Stimulated activated CD4-positive, alpha-beta T cell treated with anti-CD3 and anti-CD28 coated beads, Interleukin-1b, Interleukin-23, amount 100 ng/mL, for 24 hours (primary cell): ENCODE results near the gene FRMD4A.
"Not testable (repeated sequence)": the region's sequence is repeated elsewhere in the genome, so short reads cannot be mapped to it uniquely, and the experiment has no call there.

Experiments used
- DNase-seq, 4 experiments: peaks; one replicate each; pipeline ENCODE4 v3.0.0-alpha.2; 2020; ENCODE audit warnings: low read depth in 4 of 4, low spot score in 1 of 4

FRMD4A gene

DNA sequence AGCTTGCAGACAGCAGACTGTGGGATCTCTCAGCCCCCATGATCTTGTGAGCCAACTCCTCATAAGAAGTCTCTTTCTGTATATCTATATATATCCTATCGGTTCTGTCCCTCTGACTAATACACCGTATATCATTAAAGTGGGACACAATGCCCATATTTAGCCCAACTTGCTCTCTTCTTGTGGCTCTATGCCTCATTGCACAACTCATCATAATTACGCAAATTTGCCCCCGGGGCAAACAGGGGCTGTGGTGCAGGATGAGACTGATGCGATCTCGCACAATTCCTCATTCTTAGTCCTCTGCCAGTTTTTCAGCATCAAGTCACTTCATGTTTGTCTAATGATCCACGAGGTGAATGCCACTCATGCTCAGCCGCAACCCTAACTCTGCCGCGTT, 560.8 kb downstream of the FRMD4A start:
- no peak for DNase-seq

DNA sequence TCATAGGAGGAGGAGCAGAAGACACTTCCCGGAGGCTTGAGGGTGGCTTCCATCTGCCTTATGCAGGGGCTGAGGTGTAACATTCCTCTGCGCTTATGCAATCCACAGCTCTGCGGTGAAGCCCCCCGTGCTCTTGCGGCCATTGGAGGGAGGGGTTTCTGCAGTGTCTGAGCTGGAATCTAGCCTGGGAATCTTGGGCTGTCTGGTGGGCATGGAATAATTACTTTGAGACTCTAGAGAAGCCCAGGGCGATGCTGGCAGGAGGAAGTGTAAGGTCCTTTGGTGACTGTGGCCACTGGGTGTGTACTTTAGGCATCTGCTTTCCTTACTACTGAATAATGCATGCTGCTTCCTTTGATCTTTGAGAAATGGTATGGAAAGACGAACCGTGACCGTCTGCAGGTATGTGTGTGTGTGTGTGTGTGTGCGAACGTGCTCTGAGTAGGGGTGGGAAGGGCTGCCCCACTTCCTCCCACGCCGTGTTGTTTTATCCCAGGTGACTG, 563.0 kb downstream of the FRMD4A start:
- no peak for DNase-seq

- not testable (repeated sequence) for DNase-seq
Observed at GRCh38 chr10:13767148-13767547, 563.6 kb downstream of the FRMD4A start.

GRCh38 chr10:13765641-13766341, 564.9 kb downstream of the FRMD4A start:
- DNase-seq, result no peak

GRCh38 chr10:13761490-13762091, 569.1 kb downstream of the FRMD4A start:
- DNase-seq, result no peak

DNA sequence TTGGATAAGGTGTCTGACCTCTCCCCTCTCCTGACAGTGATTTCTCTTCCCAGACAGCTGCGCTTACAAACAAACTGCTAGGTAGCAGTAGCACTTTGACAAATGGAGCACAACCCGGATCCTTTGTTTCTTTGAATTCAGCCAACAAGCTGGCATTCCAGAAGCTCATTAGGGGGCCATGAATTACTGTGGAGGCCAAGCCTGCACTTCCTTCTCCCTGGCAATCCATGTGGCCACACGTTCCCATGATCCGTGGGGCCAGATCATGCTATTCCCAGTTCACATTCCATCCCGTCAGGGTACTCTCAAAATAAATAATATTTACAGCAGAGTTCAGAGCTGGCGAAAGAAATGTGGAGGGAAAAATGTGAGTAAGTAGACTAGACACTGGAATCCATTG, 571.6 kb downstream of the FRMD4A start:
- DNase-seq, result no peak

- no peak for DNase-seq
Observed at GRCh38 chr10:13758756-13759155, 572.0 kb downstream of the FRMD4A start.

GRCh38 chr10:13758312-13758711, 572.4 kb downstream of the FRMD4A start:
- no peak for DNase-seq

DNA sequence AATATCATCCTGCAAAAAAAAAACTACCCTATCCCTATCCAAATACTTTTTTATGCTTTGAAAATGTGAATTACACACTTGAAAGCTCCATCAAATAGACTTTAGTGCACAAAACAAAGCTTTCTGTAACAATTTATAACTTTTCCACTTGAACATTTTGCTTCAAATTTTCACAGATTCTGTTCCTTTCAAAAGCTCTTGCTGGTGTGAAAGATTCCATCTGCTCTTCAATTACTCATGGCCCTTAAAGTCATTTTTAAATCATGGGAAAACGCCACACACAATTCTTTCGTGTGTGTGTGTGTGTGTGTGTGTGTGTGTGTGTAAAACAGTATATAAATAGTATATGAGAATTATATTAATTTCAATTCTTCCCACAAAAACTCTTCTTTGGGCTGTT, 576.4 kb downstream of the FRMD4A start:
- DNase-seq, result no peak

DNA sequence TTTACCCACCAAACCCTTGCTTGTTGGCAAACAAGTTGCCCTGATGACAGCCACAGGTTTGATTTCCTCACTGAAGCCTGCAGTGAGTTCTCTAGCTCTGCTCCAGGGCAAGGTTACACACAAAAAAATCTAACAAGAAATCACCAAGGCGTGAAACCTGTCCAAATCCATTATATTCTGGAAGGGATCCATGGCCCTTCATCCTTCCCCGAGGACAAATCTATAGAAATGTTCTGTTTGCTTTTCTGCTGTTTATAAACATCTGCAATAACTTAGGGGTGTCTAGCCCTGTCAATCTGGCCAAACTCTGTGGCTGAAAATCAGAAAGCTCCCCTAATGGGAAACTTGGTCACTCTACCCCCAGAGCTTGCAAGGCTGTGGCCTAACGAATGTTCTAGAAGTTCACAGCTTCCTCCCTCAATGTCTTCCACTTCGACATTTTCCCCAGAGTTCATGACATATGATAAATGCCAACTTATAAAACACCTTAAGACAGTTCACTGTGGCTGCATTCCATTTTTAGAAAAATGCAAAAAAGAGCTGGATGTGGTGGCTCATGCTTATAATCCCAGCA, 579.4 kb downstream of the FRMD4A start:
- DNase-seq, result no peak

DNA sequence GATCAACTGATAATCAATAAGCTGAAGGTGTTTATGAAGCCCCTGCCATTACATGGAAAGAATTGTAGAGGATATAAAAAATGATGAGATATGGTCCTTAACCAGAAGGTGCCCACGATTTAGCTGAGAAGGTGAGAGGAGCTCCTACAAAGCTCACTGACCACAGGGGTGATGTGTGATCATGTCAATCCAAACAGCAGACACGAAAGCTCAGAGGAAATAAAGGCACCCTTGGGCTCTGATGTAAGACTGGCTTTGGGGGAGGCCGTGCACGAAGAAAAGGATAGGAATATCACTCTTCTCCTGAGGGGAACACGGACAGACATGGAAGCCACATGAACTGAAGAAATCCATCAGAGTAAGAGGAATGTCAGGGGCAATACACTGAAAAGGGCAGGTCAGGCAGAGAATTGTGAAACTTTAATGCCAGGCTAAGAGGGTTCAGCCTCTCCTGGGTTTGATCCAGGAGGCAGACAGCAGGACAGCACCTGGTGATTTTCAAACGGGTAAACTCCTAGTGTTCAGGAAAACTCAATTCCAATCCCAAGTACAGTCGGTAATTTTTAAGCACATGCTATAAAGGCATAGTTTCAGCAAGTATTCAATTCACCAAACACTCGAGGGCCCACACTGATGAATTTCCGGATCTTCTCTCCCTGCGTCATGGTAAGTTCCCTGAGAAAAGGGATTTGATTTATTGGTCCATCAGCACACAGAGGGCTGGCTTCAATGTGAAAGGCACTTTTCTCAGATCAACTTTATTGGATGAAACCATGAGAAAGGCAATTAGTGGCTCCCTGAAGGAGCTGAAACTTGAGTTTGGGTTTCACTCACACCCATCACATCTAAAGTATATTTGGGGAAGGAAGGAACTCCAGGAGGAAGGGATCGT, 580.2 kb downstream of the FRMD4A start:
- DNase-seq, result no peak

DNA sequence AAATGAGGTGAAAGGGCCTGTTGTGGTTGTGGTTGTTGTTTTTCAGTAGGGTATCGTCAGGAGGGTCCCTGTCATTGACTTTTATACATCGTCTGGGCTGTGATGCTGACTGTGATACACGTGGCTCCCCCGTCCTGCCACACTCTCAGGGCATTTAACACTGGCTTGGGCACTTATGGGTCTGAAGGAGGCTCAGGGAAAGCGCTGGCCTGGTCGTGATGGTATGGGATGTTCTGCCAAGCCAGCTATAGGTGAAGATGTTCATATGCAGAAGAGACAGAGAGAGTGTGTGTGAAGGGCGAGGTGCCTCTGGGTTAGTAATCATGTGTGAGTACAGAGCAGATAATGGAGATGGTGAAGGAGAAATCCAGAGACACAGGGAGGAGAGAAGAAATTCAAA, 585.5 kb downstream of the FRMD4A start:
- no peak for DNase-seq

DNA sequence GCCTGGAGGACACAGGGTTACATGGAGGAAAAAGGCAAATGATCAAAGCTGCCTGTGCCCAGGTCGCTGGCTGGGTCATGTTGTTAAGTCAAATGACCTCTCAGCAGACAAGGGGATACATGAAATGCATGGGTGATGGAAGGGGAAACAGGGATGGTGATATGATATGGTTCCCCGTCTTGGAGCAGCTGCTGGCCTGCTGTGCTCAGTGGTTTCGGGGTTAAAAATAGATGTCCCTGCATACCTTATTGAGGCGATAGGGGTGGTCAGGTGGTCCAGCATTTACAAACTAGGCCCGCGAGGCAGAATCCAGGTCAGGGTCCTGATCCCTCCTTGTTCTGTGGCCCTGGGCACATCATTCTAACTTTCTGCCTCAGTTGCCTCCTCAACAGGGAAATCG, 586.8 kb downstream of the FRMD4A start:
- DNase-seq, result no peak

DNA sequence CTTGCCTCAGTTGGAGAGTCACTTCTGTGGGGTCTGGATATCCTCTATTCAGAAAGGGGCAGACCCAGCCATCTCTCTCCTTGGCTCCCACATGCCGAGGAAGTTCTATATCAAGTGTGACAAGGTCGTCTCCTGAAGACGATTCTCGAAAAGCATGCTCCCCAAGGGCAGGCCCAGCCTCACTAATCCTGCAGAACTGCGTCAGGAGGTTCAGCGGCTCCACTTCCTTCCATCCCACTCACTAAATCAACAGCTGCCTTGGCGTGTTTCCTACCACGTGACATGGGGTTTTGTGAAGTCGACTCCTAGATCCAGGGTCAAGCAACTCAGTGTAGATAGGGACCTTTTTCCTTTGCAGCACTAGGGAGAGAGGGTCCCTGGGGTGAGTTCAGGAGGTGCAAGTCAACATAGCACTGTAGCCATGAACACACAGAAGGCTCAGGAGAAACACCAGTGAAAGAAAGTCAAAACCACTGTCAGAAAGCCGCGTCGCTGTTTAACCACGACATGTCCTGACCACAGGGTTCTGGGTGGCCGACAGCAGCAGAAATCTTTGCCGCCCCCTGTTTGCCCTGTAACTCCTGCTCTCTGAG, 587.5 kb downstream of the FRMD4A start:
- no peak for DNase-seq

GRCh38 chr10:13741438-13741837, 589.3 kb downstream of the FRMD4A start:
- no peak for DNase-seq

GRCh38 chr10:13740461-13740860, 590.3 kb downstream of the FRMD4A start:
- no peak for DNase-seq

DNA sequence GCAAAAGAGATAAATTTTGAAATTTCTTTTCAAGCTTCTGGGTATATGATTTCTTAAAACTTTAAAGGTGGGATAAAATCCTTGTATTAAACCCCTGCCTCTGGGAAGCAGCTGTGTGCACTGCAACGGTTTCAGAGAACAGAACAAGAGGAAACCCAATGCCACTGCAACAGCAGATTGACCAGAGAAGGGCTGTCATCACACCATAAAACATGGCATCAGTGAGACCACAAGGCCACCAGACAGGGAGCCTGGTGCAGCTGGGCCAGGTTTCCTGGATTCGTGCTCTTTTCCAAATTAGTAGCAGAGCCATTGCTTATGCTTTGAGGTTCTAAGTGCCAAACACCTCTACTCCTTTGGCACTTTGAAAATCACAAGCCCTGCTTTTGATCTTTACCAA, 591.5 kb downstream of the FRMD4A start:
- DNase-seq, result no peak

- no peak for DNase-seq
Observed at GRCh38 chr10:13736506-13736905, 594.2 kb downstream of the FRMD4A start.

DNA sequence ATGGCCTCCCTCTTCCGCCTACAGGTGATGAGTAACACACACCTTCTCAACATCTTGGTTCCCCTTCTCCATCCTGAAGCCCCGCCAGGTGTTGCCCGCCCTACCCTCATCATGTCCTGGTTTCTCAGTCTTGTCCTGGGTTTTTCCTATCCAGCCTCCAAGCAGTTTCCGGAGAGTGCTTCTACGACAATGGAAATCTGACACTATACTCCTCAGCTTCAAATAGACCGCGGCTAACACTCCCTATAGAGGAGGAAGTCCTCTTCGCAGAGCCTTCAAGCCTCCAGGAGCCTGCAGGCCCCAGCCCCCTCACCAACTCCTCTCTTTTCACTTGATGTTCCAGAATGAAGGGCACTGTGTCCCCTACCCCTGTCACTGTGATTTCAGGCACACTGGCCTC, 596.6 kb downstream of the FRMD4A start:
- no peak for DNase-seq

DNA sequence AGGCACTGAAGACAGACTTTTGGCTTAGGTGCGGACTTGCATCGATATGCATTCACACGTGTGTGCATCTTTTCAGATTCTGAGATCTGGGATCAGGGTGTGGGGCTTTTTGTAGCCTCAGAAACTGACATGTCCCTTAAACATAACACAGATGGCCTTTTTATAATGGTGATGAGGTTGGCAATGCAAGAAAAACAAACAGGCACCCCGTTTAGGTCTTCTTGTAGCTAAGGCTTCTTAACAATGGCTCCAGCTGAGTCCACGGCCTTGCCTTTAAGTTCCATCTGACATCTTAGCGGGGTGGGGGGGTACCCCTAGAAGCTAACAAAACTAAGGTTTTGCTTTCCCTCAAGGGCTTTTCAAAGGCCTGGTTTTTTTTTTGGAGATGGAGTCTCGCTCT, 597.7 kb downstream of the FRMD4A start:
- DNase-seq, result no peak

GRCh38 chr10:13732465-13732881, 598.3 kb downstream of the FRMD4A start:
- no peak for DNase-seq
